Keratinocyte (primary cell): ENCODE results near the gene OOSP4A.

Source experiments
- CTCF ChIP-seq, 3 experiments: IDR thresholded peaks in 1 of 3; conservative IDR thresholded peaks in 1 of 3; optimal IDR thresholded peaks in 1 of 3; 2 replicates in 2 of 3; 3 replicates in 1 of 3; pipeline versions ENCODE3 to v1.5.1; 2011; ENCODE audit warnings: low read length in 3 of 3, mild to moderate bottlenecking in 3 of 3, moderate library complexity in 2 of 3, control low read depth in 1 of 3, inconsistent platforms in 1 of 3; ENCODE audit not compliant: insufficient read depth in 2 of 3; ENCODE audit errors: extremely low read depth in 1 of 3
- EZH2 ChIP-seq: IDR thresholded peaks from one replicate; pipeline ENCODE4 v1.6.1; 2012; ENCODE audit warnings: inconsistent platforms, mild to moderate bottlenecking, low read length, moderate library complexity

GRCh38 chr11:59966201-59966600 lies 2.4 kb downstream of the OOSP4A start:
- TF ChIP-seq CTCF (optimal IDR thresholded peaks at IDR 0.05 in 1 of 3, IDR thresholded peaks at IDR 0.05 in 1 of 3, conservative IDR thresholded peaks at IDR 0.05 in 1 of 3; ENCODE audit: extremely low read depth in 1 of 3, insufficient read depth in 2 of 3, low read length in 3 of 3) = no peak
- no peak for TF ChIP-seq EZH2
